GM18517 (cell line): ENCODE results near the gene TAS2R5.
A peak's percentile ranks its signal among the peaks of the same experiment; 100 is the strongest.
"Not testable (repeated sequence)": the region's sequence is repeated elsewhere in the genome, so short reads cannot be mapped to it uniquely, and the experiment has no call there.

Experiments used
- ATAC-seq: cut with Tn5 transposase; IDR thresholded peaks from one replicate; pipeline ENCODE4 v1.9.1; 2021; ENCODE audit warnings: mild to moderate bottlenecking, moderate library complexity; ENCODE audit not compliant: unreplicated experiment

The TAS2R5 gene, protein sequence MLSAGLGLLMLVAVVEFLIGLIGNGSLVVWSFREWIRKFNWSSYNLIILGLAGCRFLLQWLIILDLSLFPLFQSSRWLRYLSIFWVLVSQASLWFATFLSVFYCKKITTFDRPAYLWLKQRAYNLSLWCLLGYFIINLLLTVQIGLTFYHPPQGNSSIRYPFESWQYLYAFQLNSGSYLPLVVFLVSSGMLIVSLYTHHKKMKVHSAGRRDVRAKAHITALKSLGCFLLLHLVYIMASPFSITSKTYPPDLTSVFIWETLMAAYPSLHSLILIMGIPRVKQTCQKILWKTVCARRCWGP

DNA sequence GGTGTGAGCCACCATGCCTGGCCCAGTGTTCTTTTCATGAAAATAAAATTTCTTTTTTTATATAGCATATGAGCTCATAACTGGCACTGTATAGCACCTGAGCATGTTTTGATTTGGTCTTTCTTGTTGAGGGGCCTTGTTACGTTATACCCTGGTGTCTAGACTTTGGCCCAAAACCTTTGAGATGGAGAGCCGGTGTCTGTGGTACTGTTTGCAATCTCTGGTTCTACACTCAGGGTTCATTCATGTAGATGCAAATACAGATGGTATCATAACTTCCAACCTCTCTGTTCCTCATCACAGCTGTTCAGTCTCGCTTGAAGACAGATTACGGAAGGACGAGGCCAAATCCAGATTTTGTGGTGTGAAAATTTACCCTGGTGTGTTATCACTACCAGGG, at the start of gene TAS2R5:
Gene TAS2R5 (plus strand): TSS at position 301 of the 400 bp plus-strand sequence. CDS start 145 bp downstream, outside the sequence.
- no peak for ATAC-seq

DNA sequence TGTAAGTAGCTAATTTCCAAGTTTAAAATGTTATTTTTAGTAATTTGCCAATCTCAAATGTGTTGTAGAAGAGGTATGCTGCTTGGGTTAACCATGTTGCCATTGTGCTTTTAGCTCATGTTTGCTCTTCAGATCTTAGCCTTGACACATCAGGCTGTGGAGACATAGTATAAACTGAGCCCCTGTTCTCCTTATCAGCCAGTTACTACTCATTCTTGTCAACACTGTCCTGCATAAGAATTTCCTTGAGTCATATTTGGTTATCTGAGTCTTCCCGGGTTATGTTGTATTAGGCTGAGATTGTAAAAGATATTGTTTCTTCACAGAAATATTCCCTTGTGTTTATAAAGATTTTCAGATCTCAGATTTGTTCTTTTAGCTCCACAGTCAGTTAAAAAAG, 47.8 kb upstream of the TAS2R5 start:
- ATAC-seq: no peak

GRCh38 chr7:141744131-141744530, 45.9 kb upstream of the TAS2R5 start:
- ATAC-seq: no peak

DNA sequence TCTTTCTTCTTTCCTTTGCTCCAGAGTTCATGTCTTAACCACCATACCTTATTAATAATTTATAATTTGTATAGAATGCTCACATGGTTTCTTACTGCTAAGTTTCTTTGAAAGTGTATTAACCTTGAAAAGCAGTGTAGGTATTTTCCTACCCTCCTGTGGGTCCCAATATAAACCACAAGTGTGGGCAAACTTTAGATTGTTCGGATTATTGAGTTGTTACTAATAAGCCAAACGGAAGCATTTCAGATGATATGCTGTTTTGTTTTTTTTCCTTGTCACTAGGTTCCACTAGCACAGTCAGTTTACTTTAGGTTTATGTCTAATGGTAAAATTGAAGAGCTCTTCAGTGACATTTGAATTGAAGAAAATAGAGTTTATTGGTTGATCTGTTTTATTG, 41.6 kb upstream of the TAS2R5 start:
- ATAC-seq: no peak

DNA sequence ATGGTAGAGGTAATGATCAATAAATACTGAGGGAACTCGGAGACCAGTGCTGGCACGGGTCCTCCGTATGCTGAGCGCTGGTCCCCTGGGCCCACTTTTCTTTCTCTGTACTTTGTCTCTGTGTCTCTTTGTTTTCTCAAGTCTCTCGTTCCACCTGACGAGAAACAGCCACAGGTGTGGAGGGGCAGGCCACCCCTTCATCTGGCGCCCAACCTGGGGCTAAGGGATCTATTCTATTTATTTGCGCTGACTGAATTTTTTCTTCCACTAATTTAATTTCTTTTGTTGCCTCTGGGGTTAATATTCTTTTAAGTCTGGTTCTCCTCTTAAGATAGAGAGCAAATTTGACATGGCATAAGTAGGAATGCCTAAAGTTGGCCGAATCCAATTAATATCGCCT, 38.1 kb upstream of the TAS2R5 start:
- not testable (repeated sequence) for ATAC-seq

GRCh38 chr7:141752634-141753033, 37.4 kb upstream of the TAS2R5 start:
- no peak for ATAC-seq

- no peak for ATAC-seq
Measured at GRCh38 chr7:141754939-141755338, 35.1 kb upstream of the TAS2R5 start.

- ATAC-seq: no peak
Measured at GRCh38 chr7:141763797-141764196, 26.2 kb upstream of the TAS2R5 start, which contains the start of gene TAS2R3. TAS2R3 (plus strand) TSS chr7:141764097; CDS start chr7:141764159, 62 bp downstream.

- ATAC-seq: not testable (repeated sequence)
Measured at GRCh38 chr7:141770083-141770583, 19.9 kb upstream of the TAS2R5 start.

- ATAC-seq: no peak
Measured at GRCh38 chr7:141776374-141776773, 13.6 kb upstream of the TAS2R5 start, which contains the start of gene TAS2R4. TAS2R4 (plus strand) TSS chr7:141776674; CDS start chr7:141778489, 1,815 bp downstream.

GRCh38 chr7:141785706-141786552, 4.1 kb upstream of the TAS2R5 start:
- peak; percentile 79 for ATAC-seq

DNA sequence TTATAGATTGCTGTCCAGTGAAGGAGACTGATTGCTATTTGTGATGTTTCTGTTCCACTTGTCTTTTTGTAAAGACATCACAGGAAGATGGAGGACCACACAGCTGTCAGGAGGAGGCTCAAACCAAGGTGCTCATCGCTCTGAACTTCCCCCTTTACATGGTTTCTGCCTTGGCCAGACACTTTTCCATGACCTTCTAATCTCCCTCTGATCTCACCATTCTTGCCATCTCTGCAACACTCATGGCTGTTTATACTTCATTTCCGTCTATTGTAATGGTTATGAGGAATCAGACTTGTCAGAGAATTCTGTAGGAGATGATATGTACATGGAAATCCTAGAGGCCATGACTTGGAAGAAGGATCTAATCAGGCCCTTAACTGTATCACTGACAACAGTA, 1.7 kb upstream of the TAS2R5 start:
- ATAC-seq: no peak

GRCh38 chr7:141792526-141792925, 2.5 kb downstream of the TAS2R5 start:
- no peak for ATAC-seq

GRCh38 chr7:141820067-141820466, 30.1 kb downstream of the TAS2R5 start:
- ATAC-seq: no peak

DNA sequence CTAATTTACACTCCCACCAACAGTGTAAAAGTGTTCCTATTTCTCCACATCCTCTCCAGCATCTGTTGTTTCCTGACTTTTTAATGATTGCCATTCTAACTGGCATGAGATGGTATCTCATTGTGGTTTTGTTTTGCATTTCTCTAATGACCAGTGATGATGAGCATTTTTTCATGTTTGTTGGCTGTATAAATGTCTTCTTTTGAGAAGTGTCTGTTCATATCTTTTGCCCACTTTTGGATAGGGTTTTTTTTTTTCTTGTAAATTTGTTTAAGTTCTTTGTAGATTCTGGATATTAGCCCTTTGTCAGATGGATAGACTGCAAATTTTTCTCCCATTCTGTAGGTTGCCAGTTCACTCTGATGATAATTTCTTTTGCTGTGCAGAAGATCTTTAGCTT, 32.4 kb downstream of the TAS2R5 start:
- not testable (repeated sequence) for ATAC-seq

DNA sequence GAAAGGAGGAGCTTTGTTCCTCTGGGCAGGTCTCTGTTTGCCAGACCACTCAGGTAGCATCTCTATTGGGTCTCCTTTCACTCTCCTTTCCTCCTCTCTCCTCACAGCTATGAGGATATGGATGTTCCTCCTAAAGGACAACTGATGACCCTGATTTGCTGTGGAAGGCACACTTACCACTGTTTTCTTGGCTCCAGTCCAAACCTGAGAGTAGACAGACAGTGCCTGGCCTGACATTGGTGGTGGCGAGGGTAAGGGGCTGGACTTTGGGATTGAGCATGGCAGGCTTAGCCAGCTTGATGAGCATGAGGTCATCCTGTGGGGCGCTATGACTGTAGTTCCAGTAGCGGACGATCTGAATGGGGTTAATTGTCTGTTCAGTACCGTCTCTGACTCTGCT, 47.7 kb downstream of the TAS2R5 start:
- no peak for ATAC-seq

DNA sequence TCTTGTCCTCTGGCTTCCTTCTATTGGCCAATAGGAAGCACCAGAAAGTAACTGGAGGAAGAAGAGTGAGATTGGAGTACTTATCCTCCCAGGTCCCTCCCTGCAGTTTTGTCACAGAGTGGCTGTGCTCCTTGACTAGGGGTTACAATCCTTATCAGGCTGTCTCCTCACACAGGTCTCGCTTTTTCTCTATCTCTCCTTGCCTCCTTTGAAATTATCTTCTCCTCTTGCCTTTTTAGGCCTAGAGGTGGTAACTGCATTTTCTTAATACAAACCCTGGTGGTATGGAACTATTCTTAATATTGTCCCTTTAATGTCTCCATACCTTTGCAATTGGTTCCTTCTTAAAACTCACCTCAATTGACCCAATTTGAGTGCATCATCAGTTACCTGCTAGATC, 48.6 kb downstream of the TAS2R5 start:
- no peak for ATAC-seq

DNA sequence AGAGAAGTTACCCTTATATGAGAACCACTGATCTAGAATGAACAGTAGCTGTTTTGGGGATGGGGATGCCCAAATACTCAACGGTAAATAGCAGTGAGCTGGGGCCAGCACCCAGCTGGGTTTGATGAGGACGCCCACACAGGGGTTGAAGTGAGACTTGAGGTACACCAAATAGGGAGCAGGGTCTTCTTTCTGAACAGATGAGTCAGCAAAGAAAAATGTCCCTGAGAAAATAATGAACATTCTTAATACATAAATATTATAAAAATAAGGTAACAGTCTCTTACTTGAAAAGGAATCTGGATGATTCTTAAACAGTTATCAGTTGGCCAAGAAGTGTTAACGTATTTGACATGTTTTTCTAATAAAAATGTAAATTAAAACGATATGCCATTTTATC, 49.2 kb downstream of the TAS2R5 start:
- ATAC-seq: no peak

DNA sequence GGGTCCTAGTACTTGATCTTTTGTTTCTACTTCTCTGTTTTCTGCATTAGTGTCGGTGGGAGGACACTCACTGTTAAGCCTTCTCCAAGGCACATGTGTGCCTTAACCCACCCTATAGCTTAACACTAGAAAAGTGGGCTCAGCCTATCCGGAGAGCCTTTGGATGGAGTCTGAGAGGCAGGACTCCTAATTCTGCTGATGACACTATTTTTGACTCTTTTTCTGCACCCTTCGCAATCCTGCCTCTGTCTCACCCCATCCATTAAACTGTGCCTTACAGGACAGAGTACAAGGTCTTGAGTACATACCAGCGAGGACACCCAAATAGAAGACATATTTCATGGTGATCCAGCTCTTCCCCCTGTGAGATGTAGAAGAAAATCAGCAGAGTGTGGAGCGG, 50.7 kb downstream of the TAS2R5 start:
- no peak for ATAC-seq
